Activated CD8-positive, alpha-beta T cell treated with anti-CD3 and anti-CD28 coated beads for 36 hours (primary cell): ENCODE data around the gene GTF2E1. TPM values are rescaled to one million over a fixed set of nuclear protein-coding genes. Genes with fewer than 3 reads are reported as not detected.

Source experiments
- ATAC-seq: fragments of 200-7000 bp; cut with Tn5 transposase; one replicate; pipeline ENCODE4 v1.10.0; 2021; ENCODE audit warnings: mild to moderate bottlenecking, moderate library complexity
- CTCF ChIA-PET: fragments of 350-600 bp; sonication (Branson Sonifier 250); formaldehyde crosslinking; loops from one replicate; lab custom pipeline; 2021; ENCODE audit warnings: antibody characterized with exemption; lab: Charles Lee
- POLR2A ChIA-PET: fragments of 350-600 bp; sonication (Branson Sonifier 250); formaldehyde crosslinking; loops from one replicate; lab custom pipeline; 2021; ENCODE audit warnings: antibody characterized with exemption; lab: Charles Lee
- DNase-seq: peaks from one replicate; pipeline ENCODE4 v3.0.0-alpha.2; 2020
- H3K27ac Mint-ChIP-seq: one replicate; pipeline ENCODE4 v1.8.0; 2021; ENCODE audit warnings: mild to moderate bottlenecking, mixed read lengths
- H3K27me3 Mint-ChIP-seq: one replicate; pipeline ENCODE4 v1.8.0; 2021; ENCODE audit warnings: mixed read lengths
- H3K36me3 Mint-ChIP-seq: one replicate; pipeline ENCODE4 v1.8.0; 2021; ENCODE audit warnings: low read depth, mixed read lengths
- H3K4me1 Mint-ChIP-seq: one replicate; pipeline ENCODE4 v1.8.0; 2021; ENCODE audit warnings: low read depth, mixed read lengths
- H3K4me3 Mint-ChIP-seq: one replicate; pipeline ENCODE4 v1.8.0; 2021; ENCODE audit warnings: mild to moderate bottlenecking, moderate library complexity, mixed read lengths
- H3K9me3 Mint-ChIP-seq: one replicate; pipeline ENCODE4 v1.8.0; 2021; ENCODE audit warnings: mixed read lengths
- CTCF ChIP-seq: fragments of 200-600 bp; IDR thresholded peaks from one replicate; pipeline ENCODE4 v1.8.0; 2022; ENCODE audit warnings: antibody characterized with exemption, mild to moderate bottlenecking
- intact Hi-C: fragments of 100-400 bp; cut with micrococcal nuclease; formaldehyde crosslinking; loops from one replicate; pipeline ENCODE4 v1.10.0; 2022
- total RNA-seq, 2 experiments: library from RNA; stranded (reverse); gene quantifications; one replicate each; pipeline ENCODE4 v1.2.3, GENCODE V29; 2021

GTF2E1 gene
- total RNA-seq, 2 experiments from 2014 or later: 25.2 to 25.9 TPM

DNA sequence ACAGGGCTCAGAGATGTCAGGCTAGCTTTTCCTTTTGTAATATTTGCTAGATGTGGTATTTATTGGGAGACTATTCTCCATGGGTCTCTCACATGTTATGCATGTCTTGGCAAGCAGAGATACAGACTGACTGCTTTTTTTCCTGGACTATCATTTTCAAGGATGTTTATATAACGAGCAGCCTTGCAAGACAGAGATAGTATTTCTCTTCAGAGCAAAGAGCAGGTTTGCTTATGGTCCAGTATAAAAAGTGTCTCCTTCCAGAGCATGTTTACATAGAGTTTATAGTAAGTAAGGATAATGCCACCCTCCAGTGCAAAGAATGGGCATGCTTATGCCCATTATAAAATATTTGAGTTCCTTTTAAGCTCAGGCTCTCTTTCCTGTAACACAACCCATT lies 24.6 kb downstream of the GTF2E1 start:
- ATAC-seq: no peak
- Mint-ChIP-seq H3K4me3 (no peak overlapping the region), H3K4me1 (peaks cover 42% of the 10 kb centered on the region), H3K36me3 (peaks cover 2% of the 10 kb centered on the region), H3K9me3 (no peaks in the 10 kb centered on the region), H3K27me3 (no peaks in the 10 kb centered on the region), H3K27ac (no peak overlapping the region)
- ChIA-PET CTCF (interaction anchor here (1.4 to 1.9 kb wide), 2 partner anchors 14 to 28 kb away, joined by 3 to 4 read pairs; no protein-coding TSS in a partner anchor), POLR2A (no interaction called here)
- intact Hi-C loops: no loop called here
- TF ChIP-seq CTCF: no peak
- no peak for DNase-seq

DNA sequence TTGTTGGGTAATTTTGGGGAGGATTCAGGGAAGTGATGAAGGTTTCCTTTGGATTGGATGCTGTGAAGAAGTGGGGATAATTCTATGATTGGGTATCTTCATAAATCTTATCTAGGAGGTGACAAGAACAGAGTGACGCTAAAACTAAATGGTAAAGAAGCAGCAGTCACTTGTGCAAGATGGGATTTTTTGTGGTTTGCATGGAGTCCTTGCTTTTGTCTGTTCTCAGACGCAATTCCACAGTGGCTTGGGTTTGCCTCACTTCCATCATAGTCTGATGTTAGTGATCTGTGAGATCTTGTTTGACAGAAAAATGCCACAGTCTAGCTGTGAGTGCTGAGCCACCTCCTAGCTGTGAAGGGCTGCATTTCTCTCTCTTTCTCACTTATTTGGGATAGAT lies 26.9 kb downstream of the GTF2E1 start:
- ATAC-seq (no peak), DNase-seq (no peak)
- Mint-ChIP-seq H3K27me3 (no peaks in the 10 kb centered on the region), H3K27ac (no peak overlapping the region), H3K4me3 (no peak overlapping the region), H3K9me3 (no peaks in the 10 kb centered on the region), H3K36me3 (peaks cover 6% of the 10 kb centered on the region), H3K4me1 (peaks cover 29% of the 10 kb centered on the region)
- intact Hi-C loops: no loop called here
- ChIA-PET CTCF (interaction anchor here (1.2 kb wide), 1 partner anchor 25 kb away, joined by 4 read pairs; no protein-coding TSS in a partner anchor), POLR2A (no interaction called here)
- no peak for TF ChIP-seq CTCF

DNA sequence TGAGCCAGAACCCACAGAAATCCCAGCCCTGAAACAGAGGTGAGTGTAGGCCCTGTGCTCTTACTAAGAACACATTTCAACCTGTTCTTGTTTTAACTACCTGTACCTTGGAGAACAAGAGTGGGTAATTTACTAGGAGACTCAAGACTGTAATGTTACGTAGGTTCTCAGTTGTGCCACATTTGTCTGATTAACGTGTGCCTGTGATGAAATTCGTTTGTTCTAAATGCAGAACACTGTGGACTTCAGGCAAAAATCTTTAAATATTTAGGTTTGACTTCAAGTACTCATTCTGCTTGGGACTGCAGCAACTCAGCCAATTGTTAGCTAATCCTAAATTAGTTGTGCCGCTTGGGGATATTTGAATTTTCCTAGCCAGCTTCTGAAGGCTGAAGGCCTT lies 28.3 kb downstream of the GTF2E1 start:
- Mint-ChIP-seq H3K36me3 (peaks cover 6% of the 10 kb centered on the region), H3K4me3 (no peak overlapping the region), H3K9me3 (no peaks in the 10 kb centered on the region), H3K27me3 (no peaks in the 10 kb centered on the region), H3K27ac (no peak overlapping the region), H3K4me1 (peaks cover 21% of the 10 kb centered on the region)
- no peak for TF ChIP-seq CTCF
- DNase-seq: no peak
- intact Hi-C loops: no loop called here
- ATAC-seq: no peak
- ChIA-PET POLR2A (no interaction called here), CTCF (interaction anchor here (2.4 kb wide), 1 partner anchor 24 kb away, joined by 11 read pairs; no protein-coding TSS in a partner anchor)

DNA sequence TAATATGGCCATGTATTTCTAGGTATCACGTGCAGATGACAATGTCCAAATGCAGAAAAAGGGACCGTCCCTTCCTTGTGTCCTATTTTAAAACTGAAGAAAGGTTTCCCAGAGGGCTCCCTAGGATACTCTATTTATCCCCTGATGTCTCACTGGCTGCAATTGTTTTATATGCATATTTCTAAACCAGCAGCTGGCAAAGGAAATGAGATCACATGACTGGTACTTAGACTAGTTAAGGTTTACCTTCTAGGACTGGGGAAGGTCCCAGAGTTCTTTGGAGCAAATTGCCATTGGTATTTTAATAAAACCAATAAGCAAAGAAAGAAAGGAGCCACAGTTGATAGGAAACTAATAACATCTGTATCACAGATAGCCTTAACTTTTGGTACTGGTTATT lies 29.5 kb downstream of the GTF2E1 start:
- CTCF ChIA-PET: interaction anchor here (1.5 to 2.4 kb wide), 2 partner anchors 23 to 211 kb away, joined by 5 to 11 read pairs; no protein-coding TSS in a partner anchor
- Mint-ChIP-seq H3K4me3 (no peak overlapping the region), H3K4me1 (peaks cover 12% of the 10 kb centered on the region), H3K27ac (no peak overlapping the region), H3K36me3 (peaks cover 9% of the 10 kb centered on the region), H3K9me3 (no peaks in the 10 kb centered on the region), H3K27me3 (no peaks in the 10 kb centered on the region)
- ATAC-seq (no peak), DNase-seq (no peak)
- no peak for TF ChIP-seq CTCF
- intact Hi-C loops: no loop called here
- POLR2A ChIA-PET: no interaction called here

DNA sequence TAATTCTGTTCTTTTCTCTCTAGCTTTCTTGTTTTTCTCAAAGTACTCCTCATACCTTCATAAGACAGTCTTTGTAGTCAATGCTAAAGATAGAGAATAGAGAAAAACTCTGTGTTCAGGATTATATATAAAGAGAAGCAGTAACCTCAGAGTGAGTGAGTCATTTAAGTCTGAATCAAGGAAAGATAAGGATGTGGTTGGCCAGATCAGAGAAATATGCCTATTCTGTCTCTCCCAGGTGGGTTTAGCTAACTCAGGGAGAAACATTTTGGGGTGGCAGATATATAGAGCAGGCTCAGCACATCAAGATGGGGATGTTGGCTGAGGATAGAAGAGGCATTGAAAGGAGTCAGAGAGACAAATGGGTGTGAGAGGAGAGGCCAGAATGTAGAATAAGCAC lies 31.4 kb downstream of the GTF2E1 start:
- Mint-ChIP-seq H3K36me3 (peaks cover 15% of the 10 kb centered on the region), H3K4me1 (peaks cover 10% of the 10 kb centered on the region), H3K27me3 (no peaks in the 10 kb centered on the region), H3K9me3 (no peaks in the 10 kb centered on the region), H3K27ac (no peak overlapping the region), H3K4me3 (no peak overlapping the region)
- intact Hi-C loops: no loop called here
- TF ChIP-seq CTCF: no peak
- ATAC-seq (peak; percentile 69), DNase-seq (no peak)
- ChIA-PET CTCF (interaction anchor here (1.1 kb wide), 1 partner anchor 14 kb away, joined by 3 read pairs; no protein-coding TSS in a partner anchor), POLR2A (no interaction called here)
